Uterus (tissue), 4 donors: Measurements from ENCODE around the gene LTBP1. TPM values are rescaled to one million over a fixed set of nuclear protein-coding genes. Genes with fewer than 3 reads are reported as not detected.

ENCODE experiments used
- DNase-seq, 2 donors: peaks; one replicate each; pipeline ENCODE4 v3.0.0-alpha.2; 2019 to 2020
- H3K27ac ChIP-seq, 2 donors: fragments of 200-600 bp; sonication (generic); 1 replicate in 1 of 2; 2 replicates in 1 of 2; pipeline ENCODE4 v1.5.1; 2016 to 2018
- H3K27me3 ChIP-seq, 2 donors: fragments of 200-600 bp; sonication (generic); one replicate each; pipeline ENCODE4 v1.5.1; 2018 to 2019; ENCODE audit warnings: control low read depth in 1 of 2
- H3K36me3 ChIP-seq, 2 donors: fragments of 200-600 bp; sonication (generic); one replicate each; pipeline ENCODE4 v1.5.1; 2019; ENCODE audit warnings: control low read depth in 1 of 2
- H3K4me1 ChIP-seq, 2 donors: fragments of 200-600 bp; sonication (generic); one replicate each; pipeline ENCODE4 v1.5.1; 2018 to 2019; ENCODE audit warnings: control low read depth in 1 of 2
- H3K4me3 ChIP-seq, 2 donors: fragments of 200-600 bp; sonication (generic); 1 replicate in 1 of 2; 2 replicates in 1 of 2; pipeline ENCODE4 v1.5.1; 2018 to 2019; ENCODE audit warnings: mild to moderate bottlenecking in 1 of 2
- H3K9me3 ChIP-seq, 2 donors: fragments of 200-600 bp; sonication (generic); one replicate each; pipeline ENCODE4 v1.5.1; 2019; ENCODE audit warnings: control low read depth in 1 of 2
- POLR2A ChIP-seq, 2 donors: fragments of 450-650 bp; IDR thresholded peaks; one replicate each; pipeline ENCODE4 v1.6.1; 2016; ENCODE audit warnings: antibody characterized with exemption in 2 of 2, mild to moderate bottlenecking in 1 of 2, moderate library complexity in 1 of 2
- intact Hi-C: fragments of 100-400 bp; cut with DNase I; formaldehyde crosslinking; loops from one replicate; pipeline ENCODE4 v1.15.1; 2023; ENCODE audit warnings: low total_unique reads
- total RNA-seq, 4 donors: library from RNA; depleted of rRNA in 3 of 4; stranded (reverse); fragments of >200 nt in 3 of 4; gene quantifications; one replicate each; pipeline versions ENCODE4 v1.1.0 to v1.2.4, GENCODE V29; 2014 to 2023
- TF ChIP-seq, protein P1 (sequence below), 4 experiments: fragments of 200-600 bp in 2 of 4; fragments of 450-650 bp in 2 of 4; sonication (generic) in 2 of 4; IDR thresholded peaks; one replicate each; pipeline ENCODE4 v1.5.1; 2016 to 2019; ENCODE audit warnings: antibody characterized with exemption in 4 of 4, mild to moderate bottlenecking in 2 of 4, moderate library complexity in 1 of 4
- donor health status: DM: yes; HTN: yes; CAD: no.

LTBP1 gene
- total RNA-seq, 4 donors from 2014 or later = 72.5 to 322 (median 92.2) TPM

DNA sequence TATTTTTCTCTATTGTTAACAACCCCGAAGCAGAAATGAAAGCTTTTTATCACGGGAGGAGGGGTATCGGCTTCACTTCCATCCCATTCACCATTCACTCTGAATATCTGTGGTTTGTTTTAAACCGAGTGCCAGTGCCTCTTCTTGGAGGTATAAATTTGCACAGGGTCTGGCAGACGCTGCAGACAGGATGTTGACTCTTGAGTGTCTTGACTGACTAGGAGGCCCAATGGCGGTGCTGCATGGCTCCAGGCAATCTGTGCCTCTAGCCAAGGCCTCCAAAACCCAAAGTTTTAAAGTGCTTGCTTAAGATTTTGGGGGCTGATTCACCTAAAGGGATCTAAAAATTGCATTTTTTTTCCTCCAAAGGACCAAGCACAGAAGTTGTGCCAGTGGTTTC, 183.8 kb downstream of the LTBP1 start:
- intact Hi-C loops = no loop called here
- no peaks in the 10 kb centered on the region for H3K36me3 ChIP-seq
- peaks cover 0 to 5% of the 10 kb centered on the region in 2 donors for H3K4me1 ChIP-seq
- no peak for DNase-seq
- no peak overlapping the region for H3K4me3 ChIP-seq
- H3K27ac ChIP-seq = no peak overlapping the region
- no peaks in the 10 kb centered on the region for H3K27me3 ChIP-seq
- no peaks in the 10 kb centered on the region for H3K9me3 ChIP-seq
- no peak for TF ChIP-seq POLR2A (IDR thresholded peaks at IDR 0.05)
- TF ChIP-seq, protein P1, sequence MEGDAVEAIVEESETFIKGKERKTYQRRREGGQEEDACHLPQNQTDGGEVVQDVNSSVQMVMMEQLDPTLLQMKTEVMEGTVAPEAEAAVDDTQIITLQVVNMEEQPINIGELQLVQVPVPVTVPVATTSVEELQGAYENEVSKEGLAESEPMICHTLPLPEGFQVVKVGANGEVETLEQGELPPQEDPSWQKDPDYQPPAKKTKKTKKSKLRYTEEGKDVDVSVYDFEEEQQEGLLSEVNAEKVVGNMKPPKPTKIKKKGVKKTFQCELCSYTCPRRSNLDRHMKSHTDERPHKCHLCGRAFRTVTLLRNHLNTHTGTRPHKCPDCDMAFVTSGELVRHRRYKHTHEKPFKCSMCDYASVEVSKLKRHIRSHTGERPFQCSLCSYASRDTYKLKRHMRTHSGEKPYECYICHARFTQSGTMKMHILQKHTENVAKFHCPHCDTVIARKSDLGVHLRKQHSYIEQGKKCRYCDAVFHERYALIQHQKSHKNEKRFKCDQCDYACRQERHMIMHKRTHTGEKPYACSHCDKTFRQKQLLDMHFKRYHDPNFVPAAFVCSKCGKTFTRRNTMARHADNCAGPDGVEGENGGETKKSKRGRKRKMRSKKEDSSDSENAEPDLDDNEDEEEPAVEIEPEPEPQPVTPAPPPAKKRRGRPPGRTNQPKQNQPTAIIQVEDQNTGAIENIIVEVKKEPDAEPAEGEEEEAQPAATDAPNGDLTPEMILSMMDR (IDR thresholded peaks at IDR 0.05) = no peak

DNA sequence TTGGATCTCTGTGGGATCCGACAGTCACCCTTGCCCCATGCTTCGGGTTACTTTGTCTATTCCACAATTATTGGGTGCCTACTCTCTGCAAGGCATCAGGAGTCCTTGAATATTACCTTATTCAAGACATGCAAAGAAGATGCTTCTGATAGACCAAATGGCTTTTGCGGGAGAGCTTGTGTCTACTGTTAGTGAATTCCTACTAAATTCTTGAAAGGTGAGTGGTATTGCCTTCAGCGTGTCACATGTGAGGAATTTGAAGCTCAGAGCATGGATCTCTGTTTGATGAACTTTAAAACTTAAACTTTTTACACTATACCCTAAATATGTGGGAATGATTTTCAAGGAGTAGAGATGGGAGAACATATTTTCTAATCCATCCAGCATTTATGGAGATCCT, 184.4 kb downstream of the LTBP1 start:
- Histone ChIP-seq H3K4me1 (peaks cover 0 to 5% of the 10 kb centered on the region in 2 donors), H3K27me3 (no peaks in the 10 kb centered on the region), H3K36me3 (no peaks in the 10 kb centered on the region), H3K27ac (peak overlapping the region in 1 of 2 donors; percentile 22), H3K4me3 (no peak overlapping the region), H3K9me3 (no peaks in the 10 kb centered on the region)
- intact Hi-C loops = no loop called here
- no peak for DNase-seq
- TF ChIP-seq POLR2A (IDR thresholded peaks at IDR 0.05) = no peak
- TF ChIP-seq, protein P1 (IDR thresholded peaks at IDR 0.05) = no peak

DNA sequence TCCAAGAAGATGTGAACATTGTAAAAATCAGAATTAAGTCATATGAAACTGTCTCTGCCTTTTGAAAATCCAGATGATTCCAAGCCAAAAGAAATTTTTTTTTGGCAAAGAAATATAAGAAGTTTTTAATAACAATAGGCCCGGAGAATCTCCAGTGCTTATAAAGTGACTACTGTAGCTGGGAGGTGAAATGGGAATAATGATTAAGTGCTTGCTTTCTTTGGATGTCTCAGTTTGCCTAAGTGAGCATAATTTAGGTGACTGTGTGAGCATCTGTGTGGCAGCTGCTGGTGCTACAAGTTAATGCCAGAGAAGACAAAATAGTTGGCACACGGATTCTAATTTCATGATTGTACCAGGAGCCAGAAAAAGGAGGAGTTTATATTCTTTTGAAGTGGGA, 185.0 kb downstream of the LTBP1 start:
- peak overlapping the region; percentile 4 to 22 for H3K27ac ChIP-seq
- intact Hi-C loops = no loop called here
- no peak for DNase-seq

DNA sequence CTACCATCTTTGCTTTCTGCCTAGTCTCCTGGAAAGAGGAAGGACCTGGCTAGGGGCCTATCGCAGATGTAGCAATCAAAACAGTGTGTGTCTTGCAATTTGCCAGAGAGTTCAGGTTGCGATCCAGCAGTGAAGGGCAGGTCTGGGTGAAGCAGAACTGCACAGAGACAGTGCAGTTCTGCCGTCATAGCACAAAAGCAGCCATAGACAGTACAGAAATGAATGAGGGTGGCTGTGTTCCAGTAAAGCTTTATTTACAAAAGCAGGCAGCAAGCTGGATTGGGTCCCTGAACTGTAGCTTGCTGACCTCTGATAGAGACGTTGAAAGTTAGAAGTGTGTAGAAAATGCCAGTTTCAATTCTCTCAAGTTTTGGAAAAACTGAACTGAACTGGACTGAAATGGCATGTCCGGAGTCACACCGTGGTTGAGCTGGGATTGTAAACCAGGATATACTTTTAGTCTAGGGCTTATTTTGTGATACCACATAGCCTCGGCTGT, 186.8 kb downstream of the LTBP1 start:
- Histone ChIP-seq H3K4me1 (peaks cover 0 to 7% of the 10 kb centered on the region in 2 donors), H3K36me3 (no peaks in the 10 kb centered on the region), H3K27ac (peak overlapping the region; percentile 82 to 83), H3K4me3 (peak overlapping the region in 1 of 2 donors; percentile 34), H3K9me3 (no peaks in the 10 kb centered on the region), H3K27me3 (no peaks in the 10 kb centered on the region)
- TF ChIP-seq, protein P1 (IDR thresholded peaks at IDR 0.05) = no peak
- no peak for TF ChIP-seq POLR2A (IDR thresholded peaks at IDR 0.05)
- peak; percentile 40 to 46 for DNase-seq
- intact Hi-C loops = no loop called here

More for the DNA sequence above, 185.0 kb downstream of the LTBP1 start:
- Histone ChIP-seq H3K36me3 (no peaks in the 10 kb centered on the region), H3K27me3 (no peaks in the 10 kb centered on the region), H3K4me3 (no peak overlapping the region), H3K4me1 (peaks cover 0 to 5% of the 10 kb centered on the region in 2 donors), H3K9me3 (no peaks in the 10 kb centered on the region)
- TF ChIP-seq, protein P1 (IDR thresholded peaks at IDR 0.05) = no peak
- TF ChIP-seq POLR2A (IDR thresholded peaks at IDR 0.05) = no peak

DNA sequence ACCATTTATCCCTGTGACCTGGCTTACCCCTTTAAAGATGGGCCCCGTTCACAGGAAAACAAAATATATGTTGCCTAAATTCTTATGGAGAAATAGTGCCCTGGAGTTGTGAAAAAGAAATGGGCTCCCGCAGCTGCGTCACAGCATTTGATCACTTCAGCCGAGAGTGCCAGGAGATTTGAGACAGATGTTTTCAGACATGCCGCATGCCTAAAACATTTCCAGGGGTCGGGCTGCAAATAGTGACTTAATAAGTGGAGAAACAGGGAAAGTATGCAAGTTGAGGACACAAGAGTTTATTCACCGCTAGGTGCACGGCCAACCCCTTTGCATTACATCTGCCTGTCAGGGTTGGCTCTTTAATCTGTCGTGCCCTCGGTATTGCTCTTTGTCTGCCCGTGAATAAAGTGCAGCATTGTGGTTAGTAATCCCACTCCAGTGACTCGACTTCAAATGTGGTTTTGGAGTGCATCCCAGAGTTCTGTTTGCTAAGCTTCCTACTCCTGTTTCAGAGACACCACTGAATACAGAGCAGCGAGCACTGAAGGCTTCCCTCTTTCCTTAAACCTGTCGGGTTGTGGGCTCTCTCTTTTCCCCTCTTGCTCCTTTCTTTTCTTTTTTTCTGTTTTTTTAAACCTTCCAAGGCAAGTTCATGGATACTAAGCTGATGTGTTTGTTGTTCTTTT, 187.5 kb downstream of the LTBP1 start:
- TF ChIP-seq POLR2A (IDR thresholded peaks at IDR 0.05) = no peak
- TF ChIP-seq, protein P1 (IDR thresholded peaks at IDR 0.05) = peak in 2 of 4 experiments; percentile 15 to 19
- no peaks in the 10 kb centered on the region for H3K27me3 ChIP-seq
- H3K9me3 ChIP-seq = no peaks in the 10 kb centered on the region
- no peaks in the 10 kb centered on the region for H3K36me3 ChIP-seq
- H3K27ac ChIP-seq = peak overlapping the region; percentile 82 to 83
- intact Hi-C loops = no loop called here
- peak overlapping the region; percentile 24 to 34 for H3K4me3 ChIP-seq
- H3K4me1 ChIP-seq = peaks cover 0 to 7% of the 10 kb centered on the region in 2 donors
- peak; percentile 71 to 72 for DNase-seq
